GM19467 (cell line): ENCODE measurements around the gene DHX57.
"Not testable (repeated sequence)": the region's sequence is repeated elsewhere in the genome, so short reads cannot be mapped to it uniquely, and the experiment has no call there.

Source experiments
- ATAC-seq: cut with Tn5 transposase; IDR thresholded peaks from one replicate; pipeline ENCODE4 v1.9.1; 2021; ENCODE audit warnings: mild to moderate bottlenecking, moderate library complexity; ENCODE audit not compliant: unreplicated experiment

DHX57 gene

GRCh38 chr2:38866773-38867443 lies 8.8 kb downstream of the DHX57 start:
- no peak for ATAC-seq

GRCh38 chr2:38863061-38863695 lies 12.6 kb downstream of the DHX57 start:
- ATAC-seq: no peak

GRCh38 chr2:38862476-38862875 lies 13.3 kb downstream of the DHX57 start:
- no peak for ATAC-seq

- ATAC-seq: no peak
These were observed 19.6 kb downstream of the DHX57 start for GRCh38 chr2:38856165-38856564.

- ATAC-seq: peak; percentile 85
These were observed 25.7 kb downstream of the DHX57 start for GRCh38 chr2:38850045-38850444.

GRCh38 chr2:38836791-38837190 lies 38.9 kb downstream of the DHX57 start:
- ATAC-seq: no peak

- ATAC-seq: peak; percentile 67
These were observed 39.7 kb downstream of the DHX57 start for GRCh38 chr2:38835990-38836389.

GRCh38 chr2:38835015-38835601 lies 40.6 kb downstream of the DHX57 start:
- ATAC-seq: no peak

GRCh38 chr2:38830526-38831159 lies 45.1 kb downstream of the DHX57 start:
- no peak for ATAC-seq

GRCh38 chr2:38829971-38830370 lies 45.8 kb downstream of the DHX57 start:
- ATAC-seq: no peak

- ATAC-seq: no peak
These were observed 47.3 kb downstream of the DHX57 start for GRCh38 chr2:38828460-38828859.

GRCh38 chr2:38827539-38828145 lies 48.1 kb downstream of the DHX57 start:
- not testable (repeated sequence) for ATAC-seq

GRCh38 chr2:38825956-38826355 lies 49.8 kb downstream of the DHX57 start:
- no peak for ATAC-seq

GRCh38 chr2:38824906-38825305 lies 50.8 kb downstream of the DHX57 start:
- ATAC-seq: no peak

GRCh38 chr2:38823386-38823785 lies 52.3 kb downstream of the DHX57 start:
- ATAC-seq: no peak

GRCh38 chr2:38818565-38818964 lies 57.2 kb downstream of the DHX57 start:
- ATAC-seq: no peak

- no peak for ATAC-seq
These were observed 59.8 kb downstream of the DHX57 start for GRCh38 chr2:38815936-38816335.

- ATAC-seq: no peak
These were observed 65.2 kb downstream of the DHX57 start for GRCh38 chr2:38810488-38810887.

- no peak for ATAC-seq
These were observed 67.1 kb downstream of the DHX57 start for GRCh38 chr2:38808677-38809076.

- ATAC-seq: no peak
These were observed 69.0 kb downstream of the DHX57 start for GRCh38 chr2:38806733-38807059.

- no peak for ATAC-seq
These were observed 69.6 kb downstream of the DHX57 start for GRCh38 chr2:38806015-38806732.
